Stimulated activated CD4-positive, alpha-beta T cell treated with anti-CD3 and anti-CD28 coated beads, Interleukin-15, amount 100 ng/mL, for 1 hour (primary cell): ENCODE results near the gene VLDLR.

Experiments
- DNase-seq, 2 donors: peaks; one replicate each; pipeline ENCODE4 v3.0.0-alpha.2; 2020; ENCODE audit warnings: low read depth in 1 of 2, low spot score in 1 of 2

Gene VLDLR

DNA sequence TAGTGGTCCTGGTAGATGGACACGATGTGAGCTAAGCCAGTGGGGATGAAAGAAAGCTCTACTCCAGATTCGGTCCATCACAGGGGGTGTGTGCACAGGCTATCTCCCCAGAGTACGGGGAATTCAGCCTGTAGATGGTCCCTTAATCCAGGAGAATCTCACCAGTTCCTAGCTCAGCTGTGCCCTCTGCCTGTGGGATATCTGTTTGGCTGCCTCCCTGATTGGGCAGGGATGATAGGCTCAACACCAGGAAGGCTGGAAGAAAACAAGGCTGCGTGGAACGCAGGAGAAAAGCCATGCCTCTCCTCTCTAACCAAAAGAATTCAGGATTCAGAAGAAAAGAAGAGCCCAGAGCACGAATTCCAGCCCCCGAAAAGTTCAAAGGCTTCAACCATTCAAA is 40.9 kb downstream of the VLDLR start:
- DNase-seq: no peak

GRCh38 chr9:2663461-2664173 is 42.0 kb downstream of the VLDLR start:
- no peak for DNase-seq

- DNase-seq: no peak
These were observed 42.8 kb downstream of the VLDLR start for GRCh38 chr9:2664174-2665065.

- DNase-seq: no peak
These were observed 45.0 kb downstream of the VLDLR start for GRCh38 chr9:2666569-2666968.

- no peak for DNase-seq
These were observed 51.6 kb downstream of the VLDLR start for GRCh38 chr9:2673161-2673560.

GRCh38 chr9:2674141-2674824 is 52.7 kb downstream of the VLDLR start:
- DNase-seq: no peak

DNA sequence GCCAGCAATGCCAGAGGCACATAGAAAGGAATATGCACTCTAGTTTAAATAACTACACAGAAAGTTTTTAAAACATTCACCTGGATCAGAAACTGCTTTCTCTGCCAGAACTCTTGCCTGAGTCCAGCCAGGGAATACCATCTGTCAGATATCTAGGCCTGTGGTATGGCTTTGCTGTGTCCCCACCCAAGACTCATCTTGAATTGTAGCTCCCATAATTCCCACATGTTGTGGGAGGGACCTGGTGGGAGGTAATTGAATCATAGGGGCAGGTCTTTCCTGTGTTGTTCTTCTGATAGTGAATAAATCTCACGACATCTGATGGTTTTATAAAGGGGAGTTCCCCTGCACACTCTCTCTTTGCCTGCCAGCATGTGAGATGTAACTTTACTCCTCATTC is 54.2 kb downstream of the VLDLR start:
- DNase-seq: no peak

DNA sequence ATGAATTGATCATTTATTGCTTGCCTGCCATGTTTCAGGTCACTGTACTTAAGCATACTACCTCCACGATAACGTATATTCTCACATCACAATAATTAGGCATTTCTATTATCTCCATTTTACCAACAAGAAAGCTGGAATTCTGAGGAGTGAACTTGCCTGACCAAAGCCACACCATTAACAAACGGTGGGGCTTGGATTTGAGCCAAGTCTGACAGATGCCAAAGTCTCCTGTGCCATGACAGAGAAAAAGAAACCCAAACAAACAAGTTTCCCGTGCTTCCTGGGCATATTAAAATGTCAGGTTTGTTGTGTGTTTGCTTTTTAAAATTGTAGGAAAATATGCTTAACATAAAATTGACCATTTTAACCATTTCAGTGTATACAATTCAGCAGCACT is 54.9 kb downstream of the VLDLR start:
- DNase-seq: no peak

DNA sequence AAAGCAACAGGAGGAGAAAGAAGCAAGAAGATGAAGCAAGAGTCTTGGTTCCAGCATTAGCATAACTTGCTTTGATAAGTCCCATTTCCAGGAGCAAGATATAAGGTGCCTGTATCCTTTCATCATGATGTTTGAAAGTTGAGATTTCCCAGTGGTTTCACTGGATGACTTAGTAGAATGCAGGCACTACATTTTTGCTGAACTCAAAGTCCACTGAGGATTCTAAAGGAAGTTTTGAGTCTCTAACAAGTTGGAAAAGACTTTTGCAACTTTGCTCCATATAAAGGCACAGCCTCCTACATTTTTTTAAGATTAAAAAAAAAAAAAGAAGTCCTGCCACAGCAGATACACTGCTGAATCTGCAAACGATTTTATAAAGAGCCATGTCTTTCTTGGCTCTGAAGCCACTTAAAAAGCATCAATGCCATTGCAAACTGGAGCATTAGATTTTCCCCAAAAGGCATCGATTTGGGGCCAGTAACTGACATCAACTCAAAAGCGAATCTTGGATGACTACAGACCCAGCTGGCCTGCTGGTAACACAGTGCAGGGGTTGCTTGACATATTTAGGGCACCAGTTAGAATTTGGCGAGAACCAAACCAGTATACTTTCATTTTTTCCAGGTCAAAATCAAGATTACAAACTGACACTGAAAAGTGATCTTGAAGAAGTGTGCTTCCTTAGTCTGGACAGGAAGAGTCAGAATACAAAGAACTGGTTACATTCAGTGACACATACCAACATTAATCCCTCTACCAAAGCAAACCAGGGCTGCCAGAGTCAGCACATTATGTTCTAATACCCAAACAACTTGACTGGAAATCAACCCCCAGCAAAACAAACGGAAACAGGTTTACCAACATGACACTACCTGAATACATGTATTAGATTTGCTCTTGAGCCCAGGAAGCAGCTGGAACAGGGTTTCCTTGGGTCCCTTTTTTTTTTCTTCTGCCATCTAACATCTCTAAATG is 56.6 kb downstream of the VLDLR start:
- DNase-seq: no peak

GRCh38 chr9:2679011-2679410 is 57.4 kb downstream of the VLDLR start:
- DNase-seq: no peak

DNA sequence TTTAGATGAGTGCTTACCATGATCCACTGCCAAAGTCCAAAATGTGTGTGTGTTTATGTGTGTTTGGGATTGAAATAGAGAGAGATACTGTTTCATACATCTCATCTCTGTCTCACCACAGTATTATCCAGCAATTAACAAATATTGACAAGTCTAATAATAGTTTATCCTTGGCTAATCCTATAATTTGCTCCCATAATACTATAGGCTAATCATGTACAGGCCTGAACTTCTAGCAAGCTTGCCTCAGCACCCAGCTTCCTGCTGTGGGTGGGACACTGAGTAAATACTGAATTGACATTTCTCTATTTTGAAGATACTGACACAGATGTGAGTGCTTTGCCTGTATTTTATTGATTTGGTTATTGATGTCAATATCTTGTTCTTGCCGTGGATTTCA is 60.4 kb downstream of the VLDLR start:
- no peak for DNase-seq

GRCh38 chr9:2686911-2687310 is 65.3 kb downstream of the VLDLR start:
- DNase-seq: no peak

GRCh38 chr9:2688636-2689035 is 67.0 kb downstream of the VLDLR start:
- no peak for DNase-seq

DNA sequence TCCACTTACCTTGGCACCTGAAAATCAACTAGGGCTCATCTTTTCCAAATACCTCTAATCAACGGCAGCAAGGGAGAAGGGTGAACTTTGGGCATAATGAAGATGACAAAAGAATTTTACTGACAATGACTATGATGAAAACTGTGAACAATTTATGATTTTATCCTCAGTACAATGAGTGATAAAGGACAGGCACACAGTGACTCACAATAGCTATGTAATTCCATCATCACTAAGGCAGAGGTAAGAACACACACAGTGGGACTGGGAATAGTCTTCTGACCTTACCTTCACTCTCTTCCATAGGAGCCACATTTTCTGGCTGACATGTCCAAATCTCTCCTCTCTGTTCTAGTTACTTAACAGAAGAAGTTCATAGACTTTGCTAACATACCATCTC is 69.6 kb downstream of the VLDLR start:
- DNase-seq: no peak

DNA sequence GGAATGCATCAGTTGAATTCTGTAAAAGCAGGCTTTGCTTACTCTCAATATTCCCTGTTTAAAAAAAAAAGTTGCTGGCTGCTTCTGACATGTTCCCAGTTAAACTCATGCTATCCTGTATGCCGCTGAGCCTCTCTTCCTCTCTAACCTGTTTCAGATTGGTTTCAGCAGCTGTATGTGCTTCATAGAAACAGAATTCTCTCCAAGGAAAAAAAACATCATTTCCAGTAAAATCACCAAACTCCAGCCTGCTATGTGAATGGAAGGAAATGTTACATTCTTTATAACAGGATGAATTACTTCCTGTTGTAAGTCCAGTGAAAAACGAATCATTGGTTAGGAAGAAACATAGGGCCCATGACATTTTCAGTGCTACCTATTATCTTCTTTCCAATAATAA is 70.0 kb downstream of the VLDLR start:
- DNase-seq: no peak

- DNase-seq: no peak
These were observed 71.5 kb downstream of the VLDLR start for GRCh38 chr9:2693056-2693455.

DNA sequence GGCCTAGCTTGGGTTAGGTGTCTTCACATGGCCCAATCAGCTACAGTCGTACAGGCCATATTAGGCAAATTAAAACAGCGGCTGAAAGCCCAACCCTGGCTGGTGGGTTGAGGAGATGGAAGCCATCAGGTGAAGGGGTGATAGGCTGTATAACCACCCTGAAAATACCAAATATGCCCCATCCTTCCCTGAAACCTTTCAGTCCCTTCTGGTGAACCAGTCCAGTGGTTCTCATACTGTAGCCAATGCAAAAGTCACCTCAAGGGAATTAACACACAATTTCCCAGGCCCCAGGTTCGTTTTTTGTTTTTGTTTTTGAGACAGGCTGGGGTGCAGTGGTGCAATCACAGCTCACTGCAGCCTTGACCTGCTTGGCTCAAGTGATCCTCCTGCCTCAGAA is 75.9 kb downstream of the VLDLR start:
- DNase-seq: no peak

DNA sequence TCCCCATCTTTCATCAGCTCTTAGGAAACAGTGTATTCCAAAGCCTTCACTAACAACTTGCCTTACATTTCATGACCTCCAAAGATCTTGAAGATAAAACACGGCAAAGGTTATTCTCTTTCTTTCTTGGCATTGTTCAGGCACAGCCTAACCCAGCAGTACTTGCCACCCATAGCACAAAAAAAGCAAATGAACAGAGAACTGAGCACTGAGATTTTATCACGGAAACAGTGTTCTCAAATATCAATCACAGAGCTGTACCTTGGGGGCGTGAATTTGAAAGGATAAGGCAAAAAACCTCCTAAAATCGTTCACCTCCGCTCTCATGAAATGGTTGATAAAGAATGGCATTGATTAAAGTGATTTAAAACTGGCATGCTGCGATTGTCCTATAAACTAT is 78.8 kb downstream of the VLDLR start:
- DNase-seq: no peak

GRCh38 chr9:2700909-2701550 is 79.4 kb downstream of the VLDLR start:
- DNase-seq: no peak

DNA sequence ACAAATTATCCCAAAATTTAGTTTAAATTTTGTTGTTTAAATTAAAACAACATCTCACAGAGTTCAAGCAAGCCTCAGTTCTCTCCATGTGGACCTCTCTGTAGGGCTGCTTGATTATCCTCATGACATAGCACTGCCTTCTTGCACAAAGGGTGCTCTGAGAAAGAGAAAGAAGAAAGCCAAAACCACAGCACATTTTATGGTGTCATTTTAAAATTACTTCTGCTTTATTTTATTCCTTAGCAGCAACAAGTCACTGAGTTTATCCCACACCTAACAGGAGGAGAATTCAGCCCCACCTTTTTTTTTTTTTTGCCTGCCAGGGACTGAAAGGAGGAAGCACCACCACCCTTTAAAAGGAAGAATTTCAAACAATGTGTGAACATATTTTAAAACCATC is 82.9 kb downstream of the VLDLR start:
- no peak for DNase-seq
